Thyroid gland (tissue), 4 donors: ENCODE data around the gene NPFFR1.

Experiments used
- CTCF ChIP-seq, 6 experiments: fragments of 200-600 bp in 3 of 6; fragments of 450-650 bp in 3 of 6; sonication (generic) in 3 of 6; IDR thresholded peaks; one replicate each; pipeline ENCODE4 v1.5.1; 2016 to 2019; ENCODE audit warnings: antibody characterized with exemption in 6 of 6, mild to moderate bottlenecking in 2 of 6, inconsistent platforms in 1 of 6, moderate library complexity in 1 of 6
- POLR2A ChIP-seq, 2 donors: fragments of 450-650 bp; IDR thresholded peaks; one replicate each; pipeline ENCODE4 v1.6.1; 2017; ENCODE audit warnings: antibody characterized with exemption in 2 of 2, mild to moderate bottlenecking in 2 of 2, moderate library complexity in 1 of 2

GRCh38 chr10:70331486-70332268, 47.9 kb upstream of the NPFFR1 start:
- peak in 3 of 6 experiments; percentile 11 to 21 (median 13) for TF ChIP-seq CTCF (IDR thresholded peaks at IDR 0.05)
- TF ChIP-seq POLR2A (IDR thresholded peaks at IDR 0.05), result no peak
